ENCODE data around the gene ERO1B.
"Not testable (repeated sequence)": the region's sequence is repeated elsewhere in the genome, so short reads cannot be mapped to it uniquely, and the experiment has no call there.

The ERO1B gene, protein sequence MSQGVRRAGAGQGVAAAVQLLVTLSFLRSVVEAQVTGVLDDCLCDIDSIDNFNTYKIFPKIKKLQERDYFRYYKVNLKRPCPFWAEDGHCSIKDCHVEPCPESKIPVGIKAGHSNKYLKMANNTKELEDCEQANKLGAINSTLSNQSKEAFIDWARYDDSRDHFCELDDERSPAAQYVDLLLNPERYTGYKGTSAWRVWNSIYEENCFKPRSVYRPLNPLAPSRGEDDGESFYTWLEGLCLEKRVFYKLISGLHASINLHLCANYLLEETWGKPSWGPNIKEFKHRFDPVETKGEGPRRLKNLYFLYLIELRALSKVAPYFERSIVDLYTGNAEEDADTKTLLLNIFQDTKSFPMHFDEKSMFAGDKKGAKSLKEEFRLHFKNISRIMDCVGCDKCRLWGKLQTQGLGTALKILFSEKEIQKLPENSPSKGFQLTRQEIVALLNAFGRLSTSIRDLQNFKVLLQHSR

GRCh38 chr1:236281654-236282424, at the start of gene ERO1B:
Gene ERO1B (minus strand): TSS chr1:236281958. CDS start chr1:236281783, 175 bp downstream.
- DNase-seq (ENCODE audit: low spot score) = peak; percentile 97

DNA sequence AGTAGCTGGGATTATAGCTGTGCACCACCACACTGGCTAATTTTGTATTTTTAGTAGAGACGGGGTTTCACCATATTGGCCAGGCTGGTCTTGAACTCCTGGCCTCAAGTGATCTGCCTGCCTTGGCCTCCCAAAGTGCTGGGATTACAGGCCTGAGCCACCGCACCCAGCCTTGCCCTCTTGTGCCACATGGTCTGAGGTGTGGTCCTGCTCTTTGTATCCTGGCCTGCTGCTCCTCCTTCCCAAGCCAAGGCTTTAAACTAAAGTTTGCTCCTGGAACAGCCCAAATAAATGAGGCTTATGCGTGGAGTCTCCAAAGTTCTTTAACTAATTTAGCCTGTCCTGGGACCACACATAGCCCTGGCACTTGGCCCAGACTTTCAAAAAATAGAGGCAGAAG, 49.7 kb upstream of the ERO1B start:
- DNase-seq (ENCODE audit: low spot score) = not testable (repeated sequence)

DNA sequence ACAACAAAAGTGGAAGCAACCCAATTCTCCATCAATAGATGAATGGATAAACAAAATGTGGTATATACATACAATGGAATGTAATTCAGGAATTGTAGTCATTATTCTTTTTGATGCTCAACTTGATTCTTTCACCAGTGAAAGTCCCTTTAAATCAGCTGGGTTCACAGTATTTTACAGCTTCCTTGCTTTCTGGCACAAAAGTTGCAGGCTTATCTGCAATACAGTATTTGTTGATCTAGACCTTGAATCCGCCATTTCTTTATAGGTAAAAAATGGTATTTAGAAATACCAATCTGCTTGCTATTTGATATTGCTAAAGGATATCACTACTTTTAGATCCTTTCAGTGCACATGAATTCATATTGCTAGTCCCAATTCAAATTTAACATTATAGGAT, 44.7 kb upstream of the ERO1B start:
- DNase-seq (ENCODE audit: low spot score) = no peak

GRCh38 chr1:236325567-236325966, 43.8 kb upstream of the ERO1B start:
- DNase-seq (ENCODE audit: low spot score) = no peak

DNA sequence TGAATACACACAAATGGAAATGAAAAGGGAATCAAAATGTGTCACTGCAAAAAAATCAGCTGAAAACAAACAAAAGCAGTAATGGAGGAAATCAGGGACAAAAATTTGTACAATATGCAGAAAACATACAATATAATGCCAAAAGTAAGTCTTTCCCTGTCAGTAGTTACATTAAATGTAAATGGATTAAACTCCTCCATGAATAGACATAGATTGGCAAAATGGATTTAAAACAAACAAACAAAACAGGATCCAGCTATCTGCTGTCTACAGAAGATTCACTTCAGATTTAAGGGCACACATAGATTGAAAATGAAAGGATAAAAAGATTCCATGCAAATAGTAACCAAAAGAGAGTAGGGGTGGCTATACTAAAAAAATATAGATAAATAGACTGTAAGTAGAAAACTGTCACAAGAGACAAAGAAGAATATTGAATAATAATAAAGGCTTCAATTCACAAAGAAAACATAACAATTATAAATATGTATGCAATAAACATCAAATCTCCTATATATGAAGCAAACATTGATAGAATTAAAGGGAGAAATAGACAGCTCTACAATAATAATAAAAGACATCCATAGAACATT, 42.2 kb upstream of the ERO1B start:
- no peak for DNase-seq (ENCODE audit: low spot score)

DNA sequence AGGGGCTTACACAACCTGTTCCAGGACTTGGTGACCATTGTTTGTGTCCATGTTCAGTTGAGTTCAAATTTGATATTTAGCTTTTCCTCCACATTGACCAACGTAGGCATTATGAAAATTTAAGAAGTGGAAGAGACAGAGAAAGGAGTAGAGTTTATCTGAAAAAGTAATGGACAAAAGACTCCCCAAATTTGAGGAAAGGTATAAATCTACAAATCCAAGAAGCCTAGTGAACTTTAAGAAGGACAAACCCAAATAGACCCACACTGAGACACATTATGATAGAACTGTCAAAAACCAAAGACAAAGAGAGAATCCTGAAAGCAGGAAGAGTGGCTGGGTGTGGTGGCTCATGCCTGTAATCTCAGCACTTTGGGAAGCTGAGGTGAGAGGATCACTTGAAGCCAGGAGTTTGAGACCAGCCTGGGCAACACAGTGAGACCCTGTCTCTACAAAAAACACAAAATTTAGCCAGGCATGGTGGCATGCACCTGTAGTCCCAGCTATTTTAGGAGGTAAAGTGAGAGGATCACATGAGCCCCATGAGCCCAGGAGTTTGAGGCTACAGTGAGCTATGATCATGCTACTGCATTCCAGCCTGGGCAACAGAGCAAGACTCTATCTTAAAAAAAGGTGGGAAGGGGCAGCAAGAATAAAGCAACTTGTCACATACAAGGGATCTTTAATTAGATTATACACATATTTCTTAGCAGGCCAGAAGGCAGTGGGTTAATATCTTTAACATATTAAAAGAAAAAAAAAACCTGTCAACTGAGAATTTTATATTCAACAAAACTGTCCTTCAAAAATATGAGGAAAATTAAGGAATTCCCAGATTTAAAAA, 41.0 kb upstream of the ERO1B start:
- DNase-seq (ENCODE audit: low spot score) = no peak

GRCh38 chr1:236321101-236321500, 39.3 kb upstream of the ERO1B start:
- no peak for DNase-seq (ENCODE audit: low spot score)

- no peak for DNase-seq (ENCODE audit: low spot score)
Observed at GRCh38 chr1:236320671-236321070, 38.9 kb upstream of the ERO1B start.

GRCh38 chr1:236320214-236320613, 38.5 kb upstream of the ERO1B start:
- no peak for DNase-seq (ENCODE audit: low spot score)

DNA sequence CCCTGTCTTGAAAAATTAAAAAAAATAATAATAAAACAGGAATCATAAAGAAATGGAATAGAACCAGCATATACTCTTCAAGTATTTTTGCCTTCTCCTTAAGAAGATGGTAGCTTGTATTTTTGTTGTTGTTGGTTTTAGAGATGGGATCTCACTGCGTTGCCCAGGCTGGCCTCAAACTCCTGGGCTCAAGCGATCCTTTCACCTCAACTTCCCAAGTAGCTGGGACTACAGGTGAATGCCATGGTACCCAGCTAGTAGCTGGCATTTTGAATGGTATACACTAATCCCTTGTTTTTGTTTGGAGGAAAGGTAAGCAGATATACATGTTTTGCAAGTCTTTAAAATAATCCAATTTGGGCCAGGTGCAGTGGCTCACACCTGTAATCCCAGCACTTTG, 34.7 kb upstream of the ERO1B start:
- no peak for DNase-seq (ENCODE audit: low spot score)

DNA sequence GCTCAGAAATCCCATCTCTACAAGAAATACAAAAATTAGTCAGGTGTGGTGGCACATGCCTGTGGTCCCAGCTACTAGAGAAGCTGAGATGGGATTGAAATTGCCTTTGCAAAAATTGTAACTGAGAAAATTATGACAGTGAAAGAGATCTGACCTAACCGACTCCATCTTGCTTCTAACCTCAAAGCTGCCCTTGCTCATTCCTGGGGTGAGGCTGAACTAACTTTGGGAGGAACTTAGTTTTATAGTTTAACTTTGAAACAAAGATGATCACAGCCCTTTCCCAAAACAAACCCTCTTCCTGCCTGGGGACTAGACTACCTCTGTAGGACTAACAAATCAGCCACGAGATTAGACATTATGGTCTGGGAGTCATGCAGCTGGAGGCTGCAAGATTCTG, 33.8 kb upstream of the ERO1B start:
- DNase-seq (ENCODE audit: low spot score) = no peak

DNA sequence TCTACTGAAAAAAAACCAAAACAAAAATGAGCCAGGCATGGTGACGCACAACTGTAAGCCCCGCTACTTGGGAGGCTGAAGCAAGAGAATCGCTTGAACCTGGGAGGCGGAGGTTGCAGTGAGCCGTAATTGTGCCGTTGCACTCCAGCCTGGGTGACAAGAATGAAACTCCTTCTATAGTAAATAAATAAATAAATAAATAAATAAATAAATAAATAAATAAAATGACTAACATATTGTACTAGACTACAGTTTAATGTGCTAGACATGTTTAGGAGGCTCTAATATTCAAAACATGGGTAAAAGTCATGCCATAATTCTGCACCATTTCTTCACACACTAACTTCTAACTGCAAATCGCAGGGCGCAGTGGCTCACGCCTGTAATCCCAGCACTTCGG, 33.3 kb upstream of the ERO1B start:
- DNase-seq (ENCODE audit: low spot score) = no peak

GRCh38 chr1:236314050-236314449, 32.3 kb upstream of the ERO1B start:
- DNase-seq (ENCODE audit: low spot score) = not testable (repeated sequence)

DNA sequence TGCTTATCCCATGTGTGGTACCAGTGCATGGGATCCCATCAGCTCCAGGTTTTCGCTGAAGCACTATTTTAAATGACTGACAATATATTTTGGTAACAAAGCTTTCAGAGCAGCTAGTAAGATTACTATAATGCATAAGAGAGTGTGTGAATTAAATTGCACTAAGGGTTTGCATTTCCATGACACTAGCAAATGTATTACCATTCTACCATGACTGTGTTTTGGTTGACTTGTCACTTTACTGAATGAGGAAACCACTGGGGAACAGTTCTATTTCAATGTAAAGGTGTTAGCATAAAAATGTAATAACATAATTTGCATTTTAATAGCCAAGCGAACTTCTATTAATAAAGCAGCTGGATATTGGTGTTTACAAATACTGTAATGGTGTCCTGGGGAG, 31.7 kb upstream of the ERO1B start:
- DNase-seq (ENCODE audit: low spot score) = no peak

GRCh38 chr1:236311040-236311439, 29.3 kb upstream of the ERO1B start:
- DNase-seq (ENCODE audit: low spot score) = no peak

- DNase-seq (ENCODE audit: low spot score) = no peak
Observed at GRCh38 chr1:236308827-236309226, 27.1 kb upstream of the ERO1B start.

DNA sequence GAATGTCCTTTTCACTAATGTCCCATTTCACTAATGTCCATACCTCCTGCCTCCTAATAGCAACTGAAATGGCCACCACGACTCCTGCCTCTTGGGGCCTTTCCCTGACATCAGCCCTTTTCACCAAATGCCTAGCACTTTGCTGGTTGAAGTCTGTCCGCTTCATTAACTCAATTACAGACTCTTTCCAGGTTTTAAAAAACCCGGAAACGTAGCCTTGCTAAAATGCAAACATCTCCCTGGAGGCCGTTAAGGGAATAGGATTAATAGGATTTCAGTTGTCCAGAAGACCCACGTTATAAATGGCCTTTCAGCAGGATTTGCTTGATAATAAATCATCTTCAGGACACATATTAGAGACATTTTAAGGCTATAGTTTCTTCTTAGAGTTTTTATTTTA, 25.7 kb upstream of the ERO1B start:
- no peak for DNase-seq (ENCODE audit: low spot score)

GRCh38 chr1:236304682-236305081, 22.9 kb upstream of the ERO1B start:
- no peak for DNase-seq (ENCODE audit: low spot score)

- no peak for DNase-seq (ENCODE audit: low spot score)
Observed at GRCh38 chr1:236303675-236304074, 21.9 kb upstream of the ERO1B start.

DNA sequence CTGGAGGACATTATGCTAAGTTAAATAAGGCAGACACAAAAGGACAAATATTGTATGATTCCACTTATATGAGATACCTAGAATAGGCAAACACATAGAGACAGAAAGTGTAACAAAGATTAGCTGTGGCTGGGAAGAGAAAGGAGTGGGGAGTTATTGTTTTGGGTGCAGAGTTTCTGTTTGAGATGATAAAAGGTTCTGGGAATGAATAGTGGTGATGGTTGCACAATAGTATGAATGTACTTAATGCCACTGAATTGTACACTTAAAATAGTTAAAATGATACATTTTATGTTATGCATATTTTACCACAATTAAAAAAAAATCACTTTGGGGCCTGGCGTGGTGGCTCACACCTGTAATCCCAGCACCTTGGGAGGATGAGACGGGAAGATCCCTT, 21.2 kb upstream of the ERO1B start:
- no peak for DNase-seq (ENCODE audit: low spot score)

DNA sequence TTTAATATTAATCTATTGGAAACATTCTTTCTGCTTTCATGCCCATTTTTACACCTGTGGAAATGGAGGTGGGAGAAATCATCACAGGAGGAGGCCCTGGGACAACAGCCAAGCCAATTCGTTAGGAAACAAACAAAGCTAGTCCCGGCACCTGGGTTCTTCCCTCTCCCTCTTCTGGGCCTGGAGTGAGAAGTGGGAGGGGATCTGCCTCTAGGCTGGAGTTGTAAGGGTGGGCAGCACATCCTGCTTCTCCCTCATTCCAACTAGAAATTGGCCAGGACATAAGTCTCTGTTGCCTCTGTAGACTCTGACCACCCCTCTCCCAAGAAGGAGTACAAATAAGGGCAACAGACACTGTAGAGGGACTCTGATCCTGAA, 20.2 kb upstream of the ERO1B start:
- no peak for DNase-seq (ENCODE audit: low spot score)
